K562 (cell line): ENCODE measurements around the gene SERTAD3. TPM values are rescaled to one million over a fixed set of nuclear protein-coding genes. Genes with fewer than 3 reads are reported as not detected.

Experiments used
- ATAC-seq: fragments of 200-7000 bp; cut with Tn5 transposase; 3 replicates; pipeline ENCODE4 v1.9.1; 2020; ENCODE audit warnings: moderate library complexity
- BruUV-seq: library from RNA; stranded (reverse); fragments of 400-500 nt; replicated peaks from 2 replicates; lab custom pipeline; 2021; lab: Mats Ljungman, UMichigan
- CTCF ChIA-PET: fragments of 300-600 bp; formaldehyde crosslinking; extraction: SDS; loops from one replicate; lab custom pipeline; 2021; ENCODE audit warnings: low intra/inter-chr PET ratio; lab: Yijun Ruan, JAX
- POLR2A ChIA-PET: fragments of 300-600, 350-650 bp; sonication (Branson Sonifier 250); formaldehyde crosslinking; extraction: SDS; loops from one replicate; lab custom pipeline; 2021; ENCODE audit warnings: antibody characterized with exemption, inconsistent platforms; lab: Yijun Ruan, JAX
- DNase-seq, 4 experiments: peaks; one replicate each; pipeline versions ENCODE4 v3.0.0 to v3.0.0-alpha.2; 2011 to 2018; ENCODE audit warnings: low spot score in 3 of 4, mixed read lengths in 3 of 4; ENCODE audit errors: extremely low read depth in 1 of 4
- FAIRE-seq: peaks from 2 replicates; lab custom pipeline; 2011; peaks lifted over from hg19 to GRCh38; lab: Jason Lieb, UNC
- H2AFZ ChIP-seq: 2 replicates; pipeline ENCODE4 v1.6.0; 2011; ENCODE audit warnings: low read depth, low read length, control low read depth, inconsistent platforms
- H3K27ac ChIP-seq: fragments of 200-600 bp; 3 replicates; pipeline ENCODE4 v1.8.0; 2011; ENCODE audit warnings: low read depth, mild to moderate bottlenecking, control low read depth, inconsistent platforms, low read length, moderate library complexity, mixed read lengths; ENCODE audit errors: extremely low read depth
- H3K27me3 ChIP-seq, 2 experiments: fragments of 300-600 bp in 1 of 2; 2 replicates in 1 of 2; 3 replicates in 1 of 2; pipeline versions ENCODE4 v1.6.0 to v1.8.0; 2011; ENCODE audit warnings: inconsistent platforms in 2 of 2, low read length in 2 of 2, mild to moderate bottlenecking in 1 of 2, mixed read lengths in 1 of 2, moderate library complexity in 1 of 2; ENCODE audit not compliant: control insufficient read depth in 2 of 2, insufficient read depth in 2 of 2
- H3K36me3 ChIP-seq: fragments of 300-600 bp; 3 replicates; pipeline ENCODE4 v1.8.0; 2011; ENCODE audit warnings: mild to moderate bottlenecking, low read length, inconsistent platforms; ENCODE audit not compliant: control insufficient read depth, insufficient read depth
- H3K4me1 ChIP-seq, 2 experiments: fragments of 200-600 bp in 1 of 2; replicated peaks in 1 of 2; 2 replicates in 1 of 2; 3 replicates in 1 of 2; pipeline versions ENCODE4 v1.5.1 to v1.8.0; 2011; ENCODE audit warnings: inconsistent platforms in 2 of 2, low read length in 2 of 2, mild to moderate bottlenecking in 1 of 2, mixed read lengths in 1 of 2, moderate library complexity in 1 of 2; ENCODE audit not compliant: control insufficient read depth in 2 of 2, insufficient read depth in 2 of 2
- H3K4me2 ChIP-seq: 2 replicates; pipeline ENCODE4 v1.6.1; 2011; ENCODE audit warnings: low read length, control low read depth, inconsistent platforms, mixed read lengths; ENCODE audit not compliant: insufficient read depth
- H3K4me3 ChIP-seq: fragments of 200-600 bp; sonication (generic), shearing (Covaris generic); 2 replicates; pipeline ENCODE4 v1.5.1; 2016; ENCODE audit warnings: control low read depth, inconsistent platforms
- H3K79me2 ChIP-seq: fragments of 200-600 bp; 3 replicates; pipeline ENCODE4 v1.8.0; 2011; ENCODE audit warnings: low read length, inconsistent platforms; ENCODE audit not compliant: control insufficient read depth, insufficient read depth
- H3K9ac ChIP-seq, 2 experiments: 2 replicates each; pipeline versions ENCODE4 v1.6.0 to v1.6.1; 2011; ENCODE audit warnings: low read depth in 2 of 2, low read length in 2 of 2, control low read depth in 1 of 2, inconsistent platforms in 1 of 2, mild to moderate bottlenecking in 1 of 2, mixed read lengths in 1 of 2; ENCODE audit not compliant: insufficient read depth in 1 of 2
- H3K9me1 ChIP-seq: one replicate; pipeline ENCODE4 v1.6.0; 2011; ENCODE audit warnings: inconsistent platforms, mild to moderate bottlenecking, low read length, moderate library complexity; ENCODE audit not compliant: control insufficient read depth, insufficient read depth
- H3K9me3 ChIP-seq: replicated peaks from 2 replicates; pipeline ENCODE4 v1.5.1; 2011; ENCODE audit warnings: low read depth, low read length, inconsistent platforms; ENCODE audit not compliant: control insufficient read depth, insufficient read depth
- H4K20me1 ChIP-seq: replicated peaks from 2 replicates; pipeline ENCODE4 v1.6.1; 2011; ENCODE audit warnings: low read length, inconsistent platforms, mixed read lengths; ENCODE audit not compliant: control insufficient read depth, insufficient read depth
- GTF3C2 ChIP-seq: IDR thresholded peaks from 3 replicates; pipeline ENCODE4 v1.6.1; 2011; ENCODE audit warnings: borderline replicate concordance, mild to moderate bottlenecking, moderate library complexity; ENCODE audit not compliant: insufficient read length; ENCODE audit errors: extremely low read depth
- HDAC1 ChIP-seq, 2 experiments: fragments of 450-650 bp; IDR thresholded peaks; 2 replicates each; pipeline ENCODE4 v1.6.1; 2016 to 2017; ENCODE audit warnings: inconsistent platforms in 1 of 2, mild to moderate bottlenecking in 1 of 2, moderate library complexity in 1 of 2
- MAZ ChIP-seq, 2 experiments: fragments of 450-650 bp in 1 of 2; sonication (generic) in 1 of 2; formaldehyde crosslinking; IDR thresholded peaks in 1 of 2; conservative IDR thresholded peaks in 1 of 2; 2 replicates each; pipeline versions ENCODE4 v1.4.0 to v1.5.0; 2020; ENCODE audit warnings: mild to moderate bottlenecking in 1 of 2, missing genetic modification reagents in 1 of 2
- NCOR1 ChIP-seq: fragments of 450-650 bp; IDR thresholded peaks from 2 replicates; pipeline ENCODE4 v1.6.1; 2016; ENCODE audit warnings: mild to moderate bottlenecking, moderate library complexity
- POLR2A ChIP-seq: fragments of 450-650 bp; conservative IDR thresholded peaks from 2 replicates; pipeline ENCODE4 v1.6.1; 2016
- POLR2H ChIP-seq: IDR thresholded peaks from 2 replicates; pipeline ENCODE4 v1.6.1; 2016; ENCODE audit warnings: missing genetic modification characterization, low read depth, mild to moderate bottlenecking, control low read depth, missing compliant biosample characterization, moderate library complexity
- RB1 ChIP-seq: fragments of 450-650 bp; IDR thresholded peaks from 2 replicates; pipeline ENCODE4 v1.6.1; 2017; ENCODE audit warnings: low read depth, mild to moderate bottlenecking
- SUPT5H ChIP-seq: fragments of 450-650 bp; IDR thresholded peaks from 2 replicates; pipeline ENCODE4 v1.6.1; 2016
- ZBTB26 ChIP-seq: fragments of 450-650 bp; formaldehyde crosslinking; IDR thresholded peaks from 2 replicates; pipeline ENCODE4 v1.4.0; 2022; ENCODE audit warnings: missing genetic modification characterization
- ZHX1 ChIP-seq: fragments of 150-350 bp; conservative IDR thresholded peaks from 2 replicates; pipeline ENCODE4 v1.6.1; 2014; ENCODE audit warnings: low read length
- WGBS: fragments of 100-300 bp; shearing (Covaris generic); methylation state at CpG from one replicate; pipeline ENCODE4 v1.1.6; 2016; ENCODE audit warnings: low coverage, mixed read lengths; ENCODE audit not compliant: insufficient coverage; ENCODE audit errors: missing lambda C conversion rate; 5-methylcytosine and 5-hydroxymethylcytosine counted together
- in situ Hi-C: fragments of 300-500 bp; cut with MboI; formaldehyde crosslinking; loops from 4 replicates; pipeline ENCODE4 v1.15.0; 2018; ENCODE audit warnings: inconsistent platforms, mixed read lengths
- intact Hi-C: fragments of 100-400 bp; cut with micrococcal nuclease; formaldehyde crosslinking; loops from 2 replicates; pipeline ENCODE4 v1.14.2; 2022
- polyA plus RNA-seq, 8 experiments: library from polyadenylated mRNA; depleted of rRNA in 4 of 8; stranded (reverse) in 5 of 8; unstranded in 3 of 8; fragments of >200 nt; fragmentation: Nextera tagmentation in 2 of 8; fragmentation: Illumina TruSeq in 1 of 8; extraction: Ambion mirVana in 2 of 8; extraction: Trizol in 1 of 8; gene quantifications; 2 replicates each; pipeline versions ENCODE4 v1.2.1 to v1.2.3, GENCODE V29; 2011 to 2014; ENCODE audit warnings: inconsistent platforms in 1 of 8, missing spikeins in 1 of 8
- total RNA-seq, 7 experiments: library from RNA; depleted of rRNA in 6 of 7; stranded (reverse); fragments of >200 nt in 6 of 7; fragmentation: Illumina TruSeq in 2 of 7; extraction: Trizol in 2 of 7; gene quantifications; 2 replicates each; pipeline versions ENCODE4 v1.2.1 to v1.2.3, GENCODE V29; 2011 to 2021; ENCODE audit warnings: low replicate concordance in 1 of 7
- TF ChIP-seq, protein P1 (sequence below): sonication (generic); formaldehyde crosslinking; IDR thresholded peaks from 2 replicates; pipeline ENCODE4 v1.8.1; 2023; ENCODE audit warnings: mild to moderate bottlenecking, missing genetic modification reagents, moderate library complexity

Gene SERTAD3
- total and polyA plus RNA-seq, 9 of the 15 experiments (the other 6 are each of a cell fraction or from before 2014, with no cell fraction given): 5.4 to 28.9 (median 17.5) TPM

GRCh38 chr19:40425450-40426287, 18.5 kb downstream of the SERTAD3 start, which contains the start of gene SERTAD1:
Gene SERTAD1 (minus strand): TSS chr19:40425992. CDS start chr19:40423546, 2,446 bp downstream.
- WGBS: under 1% methylated on average over 72 of the region's 75 CpGs
- H3K9me1 ChIP-seq: no peaks in the 10 kb centered on the region
- H3K27me3 ChIP-seq: no peaks in the 10 kb centered on the region
- H3K9me3 ChIP-seq: no peaks in the 10 kb centered on the region
- no peaks in the 10 kb centered on the region for H4K20me1 ChIP-seq
- in situ Hi-C loops (no loop called here), intact Hi-C loops (no loop called here)
- DNase-seq (peak; percentile 97 to 100 (median 98)), ATAC-seq (peak; percentile 88), FAIRE-seq (peak; percentile 97)
- ChIA-PET CTCF (no interaction called here), POLR2A (interaction anchor here (0.6 to 5.7 kb wide), 19 partner anchors 8 to 178 kb away, joined by 3 to 34 read pairs (median 4); partner anchors contain the start of genes BLVRB and SERTAD3)
- peaks cover 13% of the 10 kb centered on the region; the same call in 2 of the 3 replicates for H3K36me3 ChIP-seq
- peak within 1 kb of the TSS; percentile 80 for H3K4me3 ChIP-seq
- H3K27ac ChIP-seq: peak within 1 kb of the TSS; percentile 90
- TSS peak; percentile 76 for BruUV-seq
- H2AFZ ChIP-seq: peak within 1 kb of the TSS; percentile 88
- H3K79me2 ChIP-seq: peaks cover 41% of the 10 kb centered on the region
- peak within 1 kb of the TSS; percentile 99 for H3K4me2 ChIP-seq
- H3K9ac ChIP-seq: peak within 1 kb of the TSS; percentile 81 to 91
- H3K4me1 ChIP-seq: peaks cover 9 to 34% of the 10 kb centered on the region in 2 experiments; a peak in 4 of 5 replicates
- peak; percentile 35 for TF ChIP-seq GTF3C2
- 0 out of 2 replicates have a peak, but pooled peaks have one; percentile 38 for TF ChIP-seq ZHX1
- peak in 1 of 2 experiments; percentile 85; a peak in 2 of 4 replicates for TF ChIP-seq HDAC1 (IDR thresholded peaks at IDR 0.05)
- peak; percentile 45 for TF ChIP-seq NCOR1
- TF ChIP-seq POLR2H (tag): peak; percentile 98
- no peak for TF ChIP-seq ZBTB26 (CRISPR knock-in tag)
- peak in 1 of 2 experiments; percentile 93; a peak in 3 of 4 replicates for TF ChIP-seq MAZ (CRISPR knock-in tag; conservative IDR thresholded peaks at IDR 0.05 in 1 of 2, IDR thresholded peaks at IDR 0.05 in 1 of 2)
- TF ChIP-seq RB1: peak; percentile 69
- peak; percentile 97 for TF ChIP-seq POLR2A
- TF ChIP-seq, protein P1, sequence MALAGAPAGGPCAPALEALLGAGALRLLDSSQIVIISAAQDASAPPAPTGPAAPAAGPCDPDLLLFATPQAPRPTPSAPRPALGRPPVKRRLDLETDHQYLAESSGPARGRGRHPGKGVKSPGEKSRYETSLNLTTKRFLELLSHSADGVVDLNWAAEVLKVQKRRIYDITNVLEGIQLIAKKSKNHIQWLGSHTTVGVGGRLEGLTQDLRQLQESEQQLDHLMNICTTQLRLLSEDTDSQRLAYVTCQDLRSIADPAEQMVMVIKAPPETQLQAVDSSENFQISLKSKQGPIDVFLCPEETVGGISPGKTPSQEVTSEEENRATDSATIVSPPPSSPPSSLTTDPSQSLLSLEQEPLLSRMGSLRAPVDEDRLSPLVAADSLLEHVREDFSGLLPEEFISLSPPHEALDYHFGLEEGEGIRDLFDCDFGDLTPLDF: peak; percentile 75
- TF ChIP-seq SUPT5H: peak; percentile 92
